Spleen (tissue), 7 donors: Measurements from ENCODE around the gene NEDD4L.

Experiments
- CTCF ChIP-seq, 11 experiments: fragments of 200-600 bp in 7 of 11; fragments of 450-650 bp in 4 of 11; sonication (generic) in 4 of 11; IDR thresholded peaks in 8 of 11; conservative IDR thresholded peaks in 3 of 11; 1 replicate in 7 of 11; 2 replicates in 4 of 11; pipeline versions ENCODE4 v1.4.0 to v1.8.0; 2016 to 2021; ENCODE audit warnings: antibody characterized with exemption in 11 of 11, inconsistent platforms in 4 of 11, mild to moderate bottlenecking in 1 of 11
- POLR2A ChIP-seq, 3 donors: fragments of 450-650 bp; IDR thresholded peaks; one replicate each; pipeline ENCODE4 v1.5.1; 2017; ENCODE audit warnings: antibody characterized with exemption in 3 of 3, mild to moderate bottlenecking in 1 of 3
- donor health status: DM: no; HTN: no; CAD: no; lungs with moderate emphysema.
- donor health status: DM: no; HTN: no; CAD: no.
- donor health status: DM: no; HTN: no; CAD: no.

DNA sequence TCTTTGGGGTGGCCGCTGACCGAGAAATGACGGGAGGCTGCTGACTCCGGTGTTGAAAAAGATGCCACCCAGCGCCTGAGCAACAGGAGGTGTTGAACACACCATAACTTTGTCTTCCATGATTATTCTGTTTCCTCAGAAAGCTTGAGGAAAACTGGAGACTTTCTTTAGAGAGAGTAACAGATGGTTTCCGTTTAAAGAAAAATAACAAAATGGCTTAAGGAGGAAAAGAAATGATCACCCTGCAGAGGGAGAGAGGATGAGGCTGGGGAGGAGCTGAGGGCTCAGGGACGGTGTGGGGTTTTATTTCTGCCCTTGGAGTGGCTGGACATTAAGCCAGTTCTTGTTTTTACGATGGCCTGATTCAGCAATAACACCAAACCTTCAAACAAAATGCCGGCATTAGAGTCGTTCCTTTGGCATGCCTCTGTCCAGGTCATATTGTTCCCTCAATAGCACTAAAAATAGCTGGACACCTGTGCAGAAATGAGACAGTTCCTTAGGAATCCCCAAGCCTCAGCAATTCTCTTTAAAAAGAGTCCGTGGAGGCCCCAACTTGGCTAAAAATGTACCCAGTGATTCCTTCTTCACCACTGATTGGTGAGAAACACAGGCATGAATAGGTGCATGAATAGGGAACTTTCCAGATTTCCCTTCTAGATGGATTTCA, 402.5 kb downstream of the NEDD4L start:
- TF ChIP-seq POLR2A (IDR thresholded peaks at IDR 0.05) (no peak), CTCF (IDR thresholded peaks at IDR 0.05 in 8 of 11, conservative IDR thresholded peaks at IDR 0.05 in 3 of 11) (no peak)
